Glomerular endothelial cell (primary cell): ENCODE measurements around the gene EML1. TPM values are rescaled to one million over a fixed set of nuclear protein-coding genes. Genes with fewer than 3 reads are reported as not detected.

ENCODE experiments used
- DNase-seq: peaks from one replicate; pipeline ENCODE4 v3.0.0-alpha.2; 2011; ENCODE audit warnings: low read depth, low spot score; ENCODE audit errors: extremely low read depth
- total RNA-seq: library from RNA; depleted of rRNA; stranded (reverse); fragments of >200 nt; gene quantifications from 2 replicates; pipeline ENCODE4 v1.2.3, GENCODE V29; 2015

The EML1 gene
- total RNA-seq, 1 donor from 2014 or later: 33.7 TPM

GRCh38 chr14:99802301-99803105 is 9.3 kb downstream of the EML1 start:
- DNase-seq: no peak

DNA sequence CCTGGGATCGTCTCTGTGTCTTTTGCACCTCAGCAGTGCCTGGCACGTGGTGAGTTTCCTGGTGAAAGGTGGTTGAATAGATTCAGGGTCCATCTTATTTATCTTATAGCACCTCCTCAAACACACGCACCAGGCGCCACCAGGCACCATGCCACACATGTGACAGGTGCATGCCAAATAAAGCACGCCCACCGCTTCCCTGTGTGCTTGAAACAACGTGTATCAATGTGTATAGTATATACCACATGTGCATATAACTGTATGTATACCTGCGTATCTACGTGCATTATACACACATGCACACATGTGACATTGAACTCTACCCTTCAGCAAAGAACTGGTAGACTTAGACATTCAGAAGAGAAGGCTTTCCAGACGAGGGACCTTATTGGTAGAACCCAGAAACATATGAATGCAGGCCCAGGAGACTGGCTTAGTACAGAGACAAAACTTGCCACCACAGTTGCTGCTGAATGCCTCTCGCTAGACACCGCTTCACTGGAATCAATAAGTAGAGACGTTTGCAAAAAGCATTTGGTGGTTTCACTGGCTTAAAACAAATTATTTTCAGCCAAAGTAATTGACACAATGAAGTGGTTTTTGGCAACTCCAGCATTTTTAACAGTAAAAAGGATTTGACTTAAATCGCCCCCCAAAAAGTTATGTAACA is 10.0 kb downstream of the EML1 start:
- no peak for DNase-seq

GRCh38 chr14:99803803-99804202 is 10.6 kb downstream of the EML1 start:
- no peak for DNase-seq

GRCh38 chr14:99805757-99806439 is 12.7 kb downstream of the EML1 start:
- no peak for DNase-seq

GRCh38 chr14:99806836-99807235 is 13.6 kb downstream of the EML1 start:
- no peak for DNase-seq

GRCh38 chr14:99807413-99808153 is 14.4 kb downstream of the EML1 start:
- DNase-seq: no peak

- DNase-seq: no peak
Observed at GRCh38 chr14:99808154-99808505, 14.9 kb downstream of the EML1 start.

DNA sequence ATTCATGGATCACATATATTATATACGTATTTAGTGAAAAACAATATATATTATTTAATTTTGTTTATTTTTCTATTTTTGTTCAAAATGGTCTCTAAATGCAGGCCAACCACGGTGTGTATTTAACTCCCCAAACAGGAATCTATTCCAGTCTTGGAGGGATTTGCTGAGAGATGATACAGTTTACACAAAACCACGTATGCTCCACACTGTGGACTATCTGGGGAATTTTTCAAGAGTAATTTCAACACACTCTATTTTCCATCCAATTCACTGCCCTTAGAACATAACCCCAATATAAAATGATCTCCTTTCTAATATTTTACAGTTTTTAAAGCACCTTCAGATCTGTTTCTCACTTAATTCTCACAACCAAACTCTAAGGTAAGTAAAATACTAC is 15.3 kb downstream of the EML1 start:
- DNase-seq: no peak

GRCh38 chr14:99809360-99809759 is 16.1 kb downstream of the EML1 start:
- DNase-seq: no peak

GRCh38 chr14:99809859-99810558 is 16.8 kb downstream of the EML1 start:
- no peak for DNase-seq

DNA sequence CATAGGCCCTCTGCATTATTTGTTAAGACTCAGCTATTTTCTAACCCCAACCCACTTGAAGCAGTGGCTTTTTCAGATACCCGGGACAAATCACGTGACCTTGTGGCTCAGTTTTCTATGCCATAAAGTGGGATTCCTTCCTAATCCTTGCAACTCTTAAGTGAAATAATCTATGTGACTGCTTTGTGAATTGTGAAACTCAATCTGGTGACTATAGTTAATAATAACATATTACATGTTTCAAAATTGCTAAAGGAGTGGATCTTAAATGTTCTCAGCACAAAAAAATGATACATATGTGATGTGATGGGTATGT is 17.3 kb downstream of the EML1 start:
- DNase-seq: no peak

DNA sequence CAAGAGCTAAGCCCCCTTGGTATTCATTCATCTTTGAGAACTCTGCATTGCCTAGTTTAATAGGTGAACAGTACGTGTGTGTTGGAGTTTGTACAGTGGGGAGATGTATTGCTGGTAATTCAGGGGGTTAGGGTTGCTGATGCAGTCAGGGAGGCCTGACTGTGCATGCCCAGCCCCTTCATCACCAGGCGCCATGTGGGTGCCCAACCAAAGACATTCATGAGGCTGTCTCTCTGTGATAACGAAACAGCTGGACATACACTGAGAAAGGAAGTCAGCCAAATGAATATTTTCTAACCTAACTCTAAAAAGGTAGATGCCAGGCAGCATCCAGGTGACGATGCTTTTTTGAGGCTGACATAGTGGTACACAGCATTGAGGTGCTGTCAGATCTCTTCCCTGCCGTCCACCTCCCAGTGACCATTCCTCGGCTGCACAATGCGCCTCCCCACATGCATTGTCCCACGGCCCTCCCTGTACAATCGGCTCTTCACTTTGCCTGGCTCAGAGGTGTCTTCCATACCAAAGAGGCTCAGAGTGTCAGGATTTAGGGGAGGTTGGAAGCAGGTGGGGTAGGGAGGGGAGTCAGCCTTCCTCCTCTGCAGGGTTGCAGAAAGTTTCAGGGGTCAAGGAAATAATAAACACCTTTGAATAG is 19.0 kb downstream of the EML1 start:
- DNase-seq: no peak

DNA sequence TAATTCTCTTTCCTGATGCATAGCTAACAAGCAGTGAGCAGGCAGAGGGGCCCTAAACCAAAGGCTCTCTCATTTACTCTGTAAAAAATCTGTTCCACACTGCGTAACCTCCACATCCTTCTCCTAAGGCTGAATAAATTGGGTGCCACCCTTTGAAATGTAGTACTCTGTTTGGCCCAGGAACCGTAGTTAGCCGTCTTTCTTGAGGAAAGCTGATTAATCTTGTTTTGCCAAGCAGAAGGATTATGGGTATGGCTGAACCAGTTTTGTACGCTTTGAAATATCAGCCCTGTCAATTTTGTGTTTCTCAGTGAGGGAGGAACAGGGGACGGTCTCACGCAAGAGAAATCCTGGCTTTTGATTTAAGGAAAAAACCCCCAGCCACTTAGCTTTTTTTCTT is 19.7 kb downstream of the EML1 start:
- no peak for DNase-seq

GRCh38 chr14:99815696-99816095 is 22.5 kb downstream of the EML1 start:
- DNase-seq: no peak

DNA sequence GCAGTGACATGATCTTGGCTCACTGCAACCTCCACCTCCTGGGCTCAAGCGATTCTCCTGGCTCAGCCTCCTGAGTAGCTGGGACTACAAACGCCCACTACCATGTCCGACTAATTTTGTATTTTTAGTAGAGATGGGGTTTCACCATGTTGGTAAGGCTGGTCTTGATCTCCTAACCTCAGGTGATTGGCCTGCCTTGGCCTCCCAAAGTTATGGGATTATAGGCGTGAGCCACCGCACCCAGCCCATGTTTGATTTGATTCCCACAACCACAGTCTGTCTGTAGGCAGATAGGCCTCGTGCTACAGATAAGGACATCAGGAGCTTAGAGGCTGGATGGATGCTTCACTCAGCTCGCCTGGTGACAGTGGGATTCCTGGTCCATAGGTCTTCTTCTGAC is 23.0 kb downstream of the EML1 start:
- no peak for DNase-seq

GRCh38 chr14:99816642-99817041 is 23.4 kb downstream of the EML1 start:
- DNase-seq: no peak

DNA sequence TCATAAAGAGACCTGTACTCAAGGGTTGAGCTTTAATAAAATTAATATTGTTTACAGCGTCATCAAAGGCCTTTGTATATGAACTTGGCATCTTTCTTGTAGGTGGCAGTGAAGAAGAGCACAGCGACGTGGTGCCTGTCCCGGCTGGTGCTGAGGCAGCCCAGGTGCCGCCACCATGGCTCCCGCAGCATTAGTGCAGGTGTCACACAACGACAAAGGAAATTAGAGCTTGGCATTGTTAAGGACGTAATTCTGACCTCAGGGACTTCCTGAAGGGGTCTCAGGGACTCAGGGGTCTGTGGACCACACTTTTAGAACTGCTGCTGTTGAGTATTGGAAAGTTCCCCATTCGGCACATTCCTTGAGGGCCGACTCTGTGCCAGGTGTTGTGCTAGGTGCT is 24.1 kb downstream of the EML1 start:
- no peak for DNase-seq

- no peak for DNase-seq
Observed at GRCh38 chr14:99818503-99819036, 25.4 kb downstream of the EML1 start.

- no peak for DNase-seq
Observed at GRCh38 chr14:99819514-99819913, 26.3 kb downstream of the EML1 start.
